MCF 10A (cell line): Measurements from ENCODE around the gene ENPEP. TPM values are rescaled to one million over a fixed set of nuclear protein-coding genes. Genes with fewer than 3 reads are reported as not detected.

ENCODE experiments used
- BruUV-seq: library from RNA; stranded (reverse); fragments of 400-500 nt; replicated peaks from 2 replicates; lab custom pipeline; 2021; lab: Mats Ljungman, UMichigan
- CTCF ChIA-PET: fragments of 300-600 bp; sonication (Branson Sonifier 250); formaldehyde crosslinking; extraction: SDS; loops from one replicate; lab custom pipeline; 2021; ENCODE audit warnings: antibody characterized with exemption, inconsistent platforms; lab: Yijun Ruan, JAX
- POLR2A ChIA-PET: fragments of 300-600, 350-650 bp; sonication (Branson Sonifier 250); formaldehyde crosslinking; extraction: SDS; loops from one replicate; lab custom pipeline; 2020; ENCODE audit warnings: antibody characterized with exemption, inconsistent platforms; lab: Yijun Ruan, JAX
- DNase-seq: peaks from one replicate; pipeline ENCODE4 v3.0.0-alpha.2; 2018; ENCODE audit not compliant: unreplicated experiment
- H3K27ac Mint-ChIP-seq: one replicate; pipeline ENCODE4 v1.8.0; 2022; ENCODE audit warnings: mild to moderate bottlenecking, low read depth, mixed read lengths; ENCODE audit not compliant: unreplicated experiment
- H3K27me3 Mint-ChIP-seq: one replicate; pipeline ENCODE4 v1.8.0; 2022; ENCODE audit warnings: mixed read lengths; ENCODE audit not compliant: insufficient read depth, unreplicated experiment
- H3K36me3 Mint-ChIP-seq: one replicate; pipeline ENCODE4 v1.8.0; 2022; ENCODE audit warnings: mild to moderate bottlenecking, moderate library complexity, mixed read lengths; ENCODE audit not compliant: insufficient read depth, unreplicated experiment
- H3K4me1 Mint-ChIP-seq: one replicate; pipeline ENCODE4 v1.8.0; 2022; ENCODE audit warnings: mixed read lengths; ENCODE audit not compliant: insufficient read depth, unreplicated experiment
- H3K4me3 Mint-ChIP-seq: one replicate; pipeline ENCODE4 v1.8.0; 2022; ENCODE audit warnings: mild to moderate bottlenecking, moderate library complexity, mixed read lengths; ENCODE audit not compliant: unreplicated experiment
- H3K9me3 Mint-ChIP-seq: one replicate; pipeline ENCODE4 v1.8.0; 2022; ENCODE audit warnings: mixed read lengths; ENCODE audit not compliant: unreplicated experiment
- intact Hi-C: fragments of 100-400 bp; cut with micrococcal nuclease; formaldehyde crosslinking; loops from 2 replicates; pipeline ENCODE4 v1.14.1; 2022
- total RNA-seq: library from RNA; stranded (reverse); gene quantifications from 2 replicates; pipeline ENCODE4 v1.2.3, GENCODE V29; 2022
- TF ChIP-seq, protein P1 (sequence below): fragments of 200-600 bp; IDR thresholded peaks from one replicate; pipeline ENCODE4 v1.8.0; 2022; ENCODE audit warnings: antibody characterized with exemption, mild to moderate bottlenecking; ENCODE audit not compliant: unreplicated experiment

The ENPEP gene
- total RNA-seq, 1 experiment from 2014 or later, result not detected

DNA sequence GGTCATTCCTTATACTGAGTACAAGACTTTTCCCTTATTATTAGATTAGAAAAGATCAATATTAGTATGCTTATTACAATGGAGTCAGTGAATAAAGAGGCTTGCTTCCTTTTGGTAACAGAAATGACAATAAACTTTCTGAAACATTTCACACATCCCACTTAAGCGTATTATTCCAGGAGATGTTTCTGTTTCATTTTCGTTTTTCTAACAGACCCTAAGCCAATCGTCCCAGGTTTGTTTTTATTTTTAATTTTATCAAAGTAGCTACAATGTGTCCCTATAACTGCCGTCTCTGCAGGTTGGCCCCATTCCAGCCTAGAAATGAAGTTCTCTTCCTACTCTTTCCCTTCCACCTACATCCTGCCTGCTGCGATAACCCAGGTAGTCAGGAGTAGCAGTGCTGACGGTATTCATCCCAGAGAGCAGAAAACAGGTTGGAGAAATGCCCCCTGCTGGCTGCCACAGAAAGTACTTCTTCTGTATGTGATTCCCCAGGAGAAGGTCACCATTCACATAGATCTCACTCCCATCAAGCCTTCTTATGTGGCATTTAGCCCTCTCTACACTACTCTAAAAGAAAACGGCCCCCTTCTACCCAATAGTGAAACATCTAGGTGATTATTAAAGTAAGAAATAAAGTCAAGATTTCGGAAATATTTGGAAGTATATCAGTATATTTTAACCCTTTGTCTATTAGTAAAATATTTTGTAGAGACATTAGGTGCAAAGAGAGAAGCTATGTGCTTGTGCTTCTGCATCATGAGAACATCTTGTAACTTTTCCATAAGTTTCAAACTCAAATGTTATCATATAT is 40.4 kb downstream of the ENPEP start:
- H3K27ac Mint-ChIP-seq, result peak overlapping the region; percentile 75
- DNase-seq, result peak; percentile 88
- TF ChIP-seq, protein P1, sequence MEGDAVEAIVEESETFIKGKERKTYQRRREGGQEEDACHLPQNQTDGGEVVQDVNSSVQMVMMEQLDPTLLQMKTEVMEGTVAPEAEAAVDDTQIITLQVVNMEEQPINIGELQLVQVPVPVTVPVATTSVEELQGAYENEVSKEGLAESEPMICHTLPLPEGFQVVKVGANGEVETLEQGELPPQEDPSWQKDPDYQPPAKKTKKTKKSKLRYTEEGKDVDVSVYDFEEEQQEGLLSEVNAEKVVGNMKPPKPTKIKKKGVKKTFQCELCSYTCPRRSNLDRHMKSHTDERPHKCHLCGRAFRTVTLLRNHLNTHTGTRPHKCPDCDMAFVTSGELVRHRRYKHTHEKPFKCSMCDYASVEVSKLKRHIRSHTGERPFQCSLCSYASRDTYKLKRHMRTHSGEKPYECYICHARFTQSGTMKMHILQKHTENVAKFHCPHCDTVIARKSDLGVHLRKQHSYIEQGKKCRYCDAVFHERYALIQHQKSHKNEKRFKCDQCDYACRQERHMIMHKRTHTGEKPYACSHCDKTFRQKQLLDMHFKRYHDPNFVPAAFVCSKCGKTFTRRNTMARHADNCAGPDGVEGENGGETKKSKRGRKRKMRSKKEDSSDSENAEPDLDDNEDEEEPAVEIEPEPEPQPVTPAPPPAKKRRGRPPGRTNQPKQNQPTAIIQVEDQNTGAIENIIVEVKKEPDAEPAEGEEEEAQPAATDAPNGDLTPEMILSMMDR, result peak; percentile 56
- intact Hi-C loops, result loop anchor here (1.0 to 5.0 kb wide), 3 partner anchors 70 to 1116 kb away; no protein-coding TSS in a partner anchor
- BruUV-seq, result no TSS peak
- peak overlapping the region; percentile 80 for H3K4me3 Mint-ChIP-seq
- CTCF ChIA-PET, result interaction anchor here (0.6 to 17.4 kb wide), 34 partner anchors 8 to 1355 kb away, joined by 3 to 744 read pairs (median 3); no protein-coding TSS in a partner anchor
- no peaks in the 10 kb centered on the region for H3K4me1 Mint-ChIP-seq
- POLR2A ChIA-PET, result interaction anchor here (0.6 to 1.4 kb wide), 5 partner anchors 17 to 510 kb away, joined by 3 to 4 read pairs (median 3); no protein-coding TSS in a partner anchor
- no peaks in the 10 kb centered on the region for H3K36me3 Mint-ChIP-seq
- no peaks in the 10 kb centered on the region for H3K9me3 Mint-ChIP-seq
- H3K27me3 Mint-ChIP-seq, result no peaks in the 10 kb centered on the region

- Mint-ChIP-seq H3K36me3 (no peaks in the 10 kb centered on the region), H3K27me3 (no peaks in the 10 kb centered on the region), H3K27ac (no peak overlapping the region), H3K4me3 (no peak overlapping the region), H3K4me1 (no peaks in the 10 kb centered on the region), H3K9me3 (no peaks in the 10 kb centered on the region)
- TF ChIP-seq, protein P1, result peak; percentile 71
- ChIA-PET POLR2A (no interaction called here), CTCF (interaction anchor here (0.6 to 17.4 kb wide), 12 partner anchors 9 to 517 kb away, joined by 3 to 744 read pairs (median 4); no protein-coding TSS in a partner anchor)
- no TSS peak for BruUV-seq
- DNase-seq, result peak; percentile 55
- intact Hi-C loops, result loop anchor here (5.0 kb wide), 1 partner anchor 1113 kb away; no protein-coding TSS in a partner anchor
Observed at GRCh38 chr4:110518889-110519490, 43.0 kb downstream of the ENPEP start.

DNA sequence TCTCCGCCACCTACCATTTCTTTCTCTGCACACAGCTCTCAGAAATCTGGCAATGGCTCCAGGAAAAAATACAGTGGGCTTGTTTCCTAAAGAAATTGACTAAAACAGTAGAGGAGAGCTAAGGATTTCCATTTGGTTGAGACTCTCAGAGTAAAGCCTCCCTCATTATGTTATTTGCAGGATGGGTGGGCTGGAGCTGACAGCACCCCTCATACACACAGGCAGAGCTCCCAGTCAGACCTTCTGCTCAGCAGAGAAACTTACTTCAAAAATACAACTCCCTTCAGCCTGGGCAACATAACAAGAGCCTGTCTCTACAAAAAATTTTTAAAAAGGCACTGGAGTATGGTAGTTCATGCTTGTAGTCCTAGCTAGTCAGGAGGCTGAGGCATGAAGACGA is 44.9 kb downstream of the ENPEP start:
- no TSS peak for BruUV-seq
- Mint-ChIP-seq H3K4me1 (no peaks in the 10 kb centered on the region), H3K27ac (no peak overlapping the region), H3K4me3 (no peak overlapping the region), H3K9me3 (no peaks in the 10 kb centered on the region), H3K36me3 (no peaks in the 10 kb centered on the region), H3K27me3 (no peaks in the 10 kb centered on the region)
- intact Hi-C loops, result no loop called here
- DNase-seq, result no peak
- TF ChIP-seq, protein P1, result no peak
- POLR2A ChIA-PET, result interaction anchor here (1.1 to 1.5 kb wide), 2 partner anchors 20 to 531 kb away, joined by 3 to 6 read pairs; no protein-coding TSS in a partner anchor
- CTCF ChIA-PET, result interaction anchor here (0.7 to 17.4 kb wide), 5 partner anchors 9 to 519 kb away, joined by 4 to 744 read pairs (median 5); no protein-coding TSS in a partner anchor

GRCh38 chr4:110526589-110526988 is 50.6 kb downstream of the ENPEP start:
- BruUV-seq, result no TSS peak
- CTCF ChIA-PET, result interaction anchor here (0.5 to 0.6 kb wide), 2 partner anchors 529 to 687 kb away, joined by 3 read pairs; no protein-coding TSS in a partner anchor

More at GRCh38 chr4:110526589-110526988, 50.6 kb downstream of the ENPEP start:
- H3K27ac Mint-ChIP-seq, result no peak overlapping the region
- H3K4me3 Mint-ChIP-seq, result no peak overlapping the region
- no peaks in the 10 kb centered on the region for H3K4me1 Mint-ChIP-seq
- intact Hi-C loops, result no loop called here
- H3K27me3 Mint-ChIP-seq, result no peaks in the 10 kb centered on the region
- no peaks in the 10 kb centered on the region for H3K9me3 Mint-ChIP-seq
- TF ChIP-seq, protein P1, result no peak
- POLR2A ChIA-PET, result no interaction called here
- no peak for DNase-seq
- no peaks in the 10 kb centered on the region for H3K36me3 Mint-ChIP-seq
